Medulla oblongata (tissue), 1 donor: Measurements from ENCODE around the gene SLC7A7.
"Not testable (repeated sequence)": the region's sequence is repeated elsewhere in the genome, so short reads cannot be mapped to it uniquely, and the experiment has no call there.

ENCODE experiments used
- DNase-seq: peaks from one replicate; pipeline ENCODE4 v3.0.0-alpha.2; 2015; ENCODE audit errors: extremely low spot score

Gene SLC7A7

DNA sequence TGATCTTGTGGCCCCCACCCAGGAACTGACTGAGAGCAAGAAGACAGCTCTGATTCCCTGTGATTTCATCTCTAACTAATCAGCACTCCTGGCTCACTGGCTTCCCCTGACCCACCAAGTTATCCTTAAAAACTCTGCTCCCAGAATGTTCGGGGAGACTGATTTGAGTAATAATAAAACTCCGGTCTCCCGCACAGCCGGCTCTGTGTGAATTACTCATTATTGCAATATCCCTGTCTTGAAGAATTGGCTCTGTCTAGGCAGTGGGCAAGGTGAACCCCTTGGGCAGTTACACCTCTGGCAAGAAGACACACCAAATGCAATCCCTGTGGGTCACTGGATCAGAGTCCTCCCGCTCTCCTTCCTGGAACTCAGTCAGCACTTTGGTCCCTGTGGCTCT, 21.3 kb downstream of the SLC7A7 start:
- DNase-seq, result no peak

DNA sequence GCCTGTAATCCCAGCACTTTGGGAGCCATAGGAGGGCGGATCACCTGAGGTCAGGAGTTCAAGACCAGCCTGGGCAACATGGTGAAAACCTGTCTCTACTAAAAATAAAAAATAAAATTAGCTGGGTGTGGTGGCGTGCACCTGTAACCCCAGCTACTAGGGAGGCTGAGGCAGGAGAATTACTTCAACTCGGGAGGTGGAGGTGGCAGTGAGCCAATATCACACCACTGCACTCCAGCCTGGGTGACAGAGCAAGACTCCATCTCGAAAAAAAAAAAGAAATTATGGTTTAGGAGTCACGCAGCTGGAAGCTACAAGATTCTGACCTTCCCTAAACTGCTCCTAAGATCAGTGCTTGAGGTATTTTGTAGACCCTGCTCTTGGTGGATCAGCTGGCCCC, 21.7 kb downstream of the SLC7A7 start:
- DNase-seq, result not testable (repeated sequence)

DNA sequence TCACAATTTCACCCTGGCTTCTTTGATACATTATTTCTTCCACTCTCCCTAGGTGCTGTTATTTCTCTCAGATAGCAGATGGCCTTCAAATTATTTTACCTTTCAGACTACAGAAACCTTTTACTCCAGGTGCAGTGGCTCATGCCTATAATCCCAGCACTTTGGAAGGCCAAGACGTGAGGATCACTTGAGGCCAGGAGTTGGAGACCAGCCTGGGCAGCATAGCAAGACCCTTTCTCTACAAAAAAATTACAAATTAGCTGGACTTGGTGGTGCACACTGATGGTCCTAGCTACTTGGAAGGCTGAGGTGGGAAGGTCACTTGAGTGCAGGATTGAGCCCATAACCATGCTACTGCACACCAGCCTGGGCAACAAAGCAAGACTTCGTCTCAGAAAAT, 23.1 kb downstream of the SLC7A7 start:
- DNase-seq, result no peak

DNA sequence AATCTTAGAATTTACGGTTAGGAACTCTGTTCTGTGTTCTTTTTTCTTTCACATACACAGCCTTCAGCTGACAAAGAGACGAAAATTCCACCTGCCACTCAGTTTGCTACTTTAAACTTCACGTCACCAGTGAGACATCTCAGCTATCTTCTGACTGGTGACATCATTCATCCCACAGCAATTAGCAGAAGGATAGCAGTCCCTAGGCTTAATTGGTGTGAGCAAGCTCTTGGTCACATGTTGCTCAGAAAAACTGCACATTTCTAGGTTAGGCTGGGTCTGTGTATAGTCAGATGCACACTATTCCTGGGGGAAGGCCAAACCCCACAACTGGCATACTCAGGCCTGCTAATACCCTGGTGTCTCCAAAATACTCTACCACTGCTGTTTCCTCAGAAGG, 23.9 kb downstream of the SLC7A7 start:
- no peak for DNase-seq

DNA sequence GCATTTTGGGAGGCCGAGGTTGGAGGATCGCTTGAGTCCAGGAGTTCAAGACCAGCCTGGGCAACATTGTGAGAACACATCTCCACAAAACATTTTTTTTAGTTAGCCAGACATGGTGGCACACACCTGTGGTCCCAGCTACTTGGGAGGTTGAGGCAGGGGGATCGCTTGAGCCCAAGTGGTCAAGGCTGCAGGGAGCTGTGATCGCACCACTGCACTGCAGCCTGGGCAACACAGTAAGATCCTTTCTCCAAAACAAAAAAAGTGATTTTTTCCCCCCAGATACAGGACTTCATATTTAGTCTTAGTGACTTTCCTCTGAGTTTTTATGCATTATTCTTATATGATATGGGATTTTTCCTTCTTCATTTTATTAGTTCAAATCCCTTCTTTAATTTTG, 28.6 kb downstream of the SLC7A7 start:
- DNase-seq, result no peak

DNA sequence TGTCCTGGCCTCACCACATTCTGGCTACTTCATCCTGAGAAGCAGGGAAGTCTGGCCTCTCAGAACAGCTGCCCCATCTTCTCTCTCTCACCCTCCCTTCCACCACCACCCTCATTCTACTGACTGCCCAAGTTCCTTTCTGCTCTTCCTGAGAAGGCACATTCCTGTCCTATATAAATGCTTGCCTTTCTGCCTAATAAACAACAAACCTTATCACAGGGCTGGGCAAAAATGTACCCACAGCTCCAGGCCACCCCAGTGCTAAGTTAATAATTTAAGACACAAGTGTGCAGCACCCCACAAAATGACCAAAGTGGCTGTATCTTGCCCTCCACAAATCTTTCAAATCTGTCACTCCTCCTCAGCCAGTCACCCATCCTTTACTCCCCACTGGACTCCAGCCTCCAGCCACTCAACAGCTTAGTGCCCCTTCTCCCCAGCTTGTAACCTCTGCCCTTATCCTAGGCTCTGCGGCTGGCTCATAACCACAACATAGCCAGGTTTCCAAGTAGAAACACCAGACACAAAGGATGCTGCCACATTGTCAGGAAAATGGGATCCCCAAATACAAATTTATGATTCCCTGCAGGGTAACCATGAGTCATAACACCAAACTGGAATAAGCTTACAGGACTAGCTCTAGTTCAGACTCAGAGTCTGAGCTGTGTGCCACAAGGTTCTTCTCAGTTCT, 33.8 kb downstream of the SLC7A7 start:
- no peak for DNase-seq

DNA sequence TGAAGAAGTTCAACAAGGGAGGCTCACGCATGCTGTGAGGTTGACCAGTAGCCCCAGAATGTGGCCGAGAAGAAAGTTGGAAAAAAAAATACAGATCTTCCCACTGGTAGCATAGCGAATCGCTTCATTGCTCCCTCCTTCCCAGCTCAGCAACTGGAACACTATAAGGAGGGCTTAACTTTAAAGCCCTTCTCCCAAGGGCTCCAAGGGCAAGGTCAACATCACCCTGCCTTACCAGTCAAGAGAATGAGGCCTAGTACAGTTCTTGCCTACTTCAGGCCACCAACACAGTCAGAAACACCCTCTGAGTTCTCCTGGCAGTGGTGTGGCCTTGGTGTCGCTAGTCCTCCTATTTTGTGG, 34.3 kb downstream of the SLC7A7 start:
- no peak for DNase-seq

DNA sequence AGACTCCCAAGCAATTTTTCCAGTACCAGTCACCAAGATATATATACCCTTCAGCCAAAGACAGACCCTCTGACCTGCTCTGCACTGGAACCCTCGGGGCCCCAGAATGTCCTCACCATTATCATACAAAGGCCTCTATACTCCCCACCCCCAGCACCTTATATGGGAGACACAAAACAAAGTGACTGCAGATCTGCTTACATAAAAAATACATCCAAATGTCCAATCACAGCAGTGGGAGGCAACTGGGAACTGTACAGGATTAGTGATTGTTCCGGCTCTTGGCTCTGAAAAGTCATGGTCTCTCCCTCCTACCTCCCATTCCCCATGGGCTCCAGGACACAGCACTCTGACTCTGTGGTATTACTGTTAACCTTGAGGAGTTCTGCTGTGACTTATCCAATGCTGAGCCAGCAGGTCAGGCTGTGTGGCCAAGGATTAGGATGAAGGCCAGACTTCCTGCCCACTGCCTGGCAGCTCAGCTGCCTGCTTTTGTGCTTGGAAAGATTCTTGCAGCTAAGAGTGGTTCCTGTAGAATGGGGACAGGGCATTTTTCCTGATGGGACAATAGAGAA, 35.0 kb downstream of the SLC7A7 start:
- DNase-seq, result peak; percentile 42

DNA sequence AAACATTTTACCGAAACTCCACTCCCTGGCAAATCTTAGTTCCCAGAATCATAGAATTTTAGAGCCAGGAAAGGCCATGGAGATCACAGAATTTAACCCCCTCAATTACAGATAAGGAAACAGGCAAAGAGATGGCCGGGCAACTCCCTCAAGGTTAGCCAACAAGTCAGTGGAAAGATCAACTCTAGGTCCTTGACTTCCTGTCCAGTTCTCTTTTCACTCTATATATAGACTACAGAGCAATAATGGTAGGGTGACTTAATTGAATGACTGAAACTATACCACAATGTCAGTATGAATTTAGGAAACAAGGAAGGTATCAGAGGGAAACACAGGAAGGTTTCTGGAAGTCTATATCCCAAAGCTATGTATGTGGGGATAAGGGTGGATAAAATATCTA, 37.2 kb downstream of the SLC7A7 start:
- DNase-seq, result no peak

DNA sequence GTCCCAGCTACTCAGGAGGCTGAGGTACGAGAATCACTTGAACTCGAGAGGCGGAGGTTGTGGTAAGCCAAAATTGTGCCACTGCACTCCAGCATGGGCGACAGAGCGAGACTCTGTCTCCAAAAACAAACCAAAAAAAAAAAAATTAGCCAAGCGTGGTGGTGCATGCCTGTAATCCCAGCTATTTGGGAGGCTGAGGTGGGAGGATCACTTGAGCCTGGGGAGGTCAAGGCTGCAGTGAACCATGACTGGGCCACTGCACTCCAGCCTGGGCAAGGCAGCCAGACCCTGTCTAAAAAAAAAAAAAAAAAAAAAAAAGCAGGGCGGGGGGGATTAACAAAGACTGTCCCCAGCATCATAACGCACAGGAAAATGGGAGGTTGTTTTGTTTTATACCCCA, 38.4 kb downstream of the SLC7A7 start:
- DNase-seq, result not testable (repeated sequence)

DNA sequence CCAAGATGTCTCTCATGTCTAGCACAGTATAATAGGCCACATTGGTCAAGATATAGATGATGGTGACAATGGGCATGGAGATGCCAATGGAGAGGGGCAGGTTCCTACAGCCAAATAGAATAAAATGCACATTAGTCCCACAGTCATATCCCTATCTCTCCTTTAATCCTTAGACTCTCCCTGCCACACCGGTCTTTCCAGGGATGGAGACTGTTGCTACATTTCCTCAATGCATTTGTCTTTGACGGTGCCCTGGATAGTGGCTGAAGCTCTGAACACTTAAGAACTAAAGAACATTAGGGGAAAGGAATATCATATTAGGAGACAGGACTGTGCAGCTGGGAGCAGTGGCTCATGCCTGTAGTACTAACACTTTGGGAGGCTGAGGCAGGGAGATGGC, 39.0 kb downstream of the SLC7A7 start:
- DNase-seq, result no peak

DNA sequence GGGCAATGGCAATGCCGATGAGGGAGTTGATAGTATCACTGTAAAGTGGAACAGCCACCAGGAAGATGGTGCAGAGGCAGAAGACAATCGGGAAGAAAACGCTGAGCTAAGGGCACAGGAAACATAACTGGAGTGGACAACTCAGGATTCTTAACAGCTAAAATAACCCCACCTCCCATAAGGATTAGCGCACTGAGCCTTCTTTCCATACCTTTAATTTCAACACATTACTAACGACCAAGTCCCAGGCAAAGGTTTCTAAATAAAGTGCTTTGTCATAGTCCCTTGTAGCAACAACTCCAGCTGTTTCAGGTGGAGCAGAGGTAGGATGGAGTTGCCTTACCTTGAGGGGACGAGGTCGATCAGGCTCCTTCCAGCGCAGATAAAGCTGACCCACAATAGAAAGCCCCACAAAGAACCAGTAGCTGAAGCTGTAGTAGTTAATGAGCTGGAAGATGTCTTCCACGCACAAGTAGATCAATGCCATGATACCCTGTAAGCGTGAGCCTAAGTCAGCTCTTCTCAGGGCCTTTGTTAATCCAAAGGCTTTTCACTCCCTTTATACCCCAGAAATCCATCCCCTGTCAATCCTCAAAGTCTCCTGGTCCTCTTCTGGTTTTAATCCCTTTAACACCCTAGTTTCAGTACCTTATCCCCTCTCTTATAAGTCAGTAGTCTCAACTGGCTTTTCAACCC, 41.1 kb downstream of the SLC7A7 start:
- DNase-seq, result no peak

DNA sequence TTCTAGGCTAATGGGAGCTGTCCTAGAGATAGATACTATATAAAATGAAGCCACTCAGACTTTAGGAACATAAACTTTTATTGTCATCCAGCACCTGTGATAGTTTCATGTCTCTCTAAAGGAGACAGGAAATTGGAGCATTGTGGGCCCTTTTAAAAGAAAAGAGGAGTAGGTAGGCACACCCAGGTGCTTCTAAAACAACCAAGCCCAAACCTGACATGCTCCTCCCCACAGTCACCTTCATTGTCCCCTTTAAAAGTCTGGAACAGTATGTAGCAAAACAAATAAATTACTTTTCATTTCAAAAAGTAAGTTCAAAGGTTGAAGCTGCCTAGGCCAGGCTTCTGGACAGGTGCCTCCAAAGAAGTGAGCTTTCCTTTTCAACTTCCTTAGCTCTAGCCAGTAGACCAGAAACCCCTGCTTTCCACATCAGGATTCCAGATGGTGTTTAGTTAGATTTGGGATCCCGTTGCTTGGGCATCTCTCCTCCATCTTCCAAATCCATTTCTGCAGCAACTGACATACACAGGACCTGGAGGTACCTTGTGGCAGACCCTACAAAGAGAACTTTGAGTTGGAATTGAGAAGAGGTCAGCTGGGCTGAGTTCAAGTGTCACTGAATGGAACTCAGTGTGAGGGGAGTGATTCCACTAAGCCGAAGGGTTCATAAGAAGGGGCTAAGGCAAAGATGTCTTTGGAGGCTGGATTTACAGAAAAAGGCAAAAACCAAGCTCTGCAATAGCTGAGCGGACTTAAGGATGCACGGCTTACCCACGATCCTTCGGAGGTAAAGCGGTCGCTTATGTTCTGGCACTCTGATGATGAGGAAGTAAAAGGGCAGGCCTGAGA, 41.8 kb downstream of the SLC7A7 start:
- no peak for DNase-seq

DNA sequence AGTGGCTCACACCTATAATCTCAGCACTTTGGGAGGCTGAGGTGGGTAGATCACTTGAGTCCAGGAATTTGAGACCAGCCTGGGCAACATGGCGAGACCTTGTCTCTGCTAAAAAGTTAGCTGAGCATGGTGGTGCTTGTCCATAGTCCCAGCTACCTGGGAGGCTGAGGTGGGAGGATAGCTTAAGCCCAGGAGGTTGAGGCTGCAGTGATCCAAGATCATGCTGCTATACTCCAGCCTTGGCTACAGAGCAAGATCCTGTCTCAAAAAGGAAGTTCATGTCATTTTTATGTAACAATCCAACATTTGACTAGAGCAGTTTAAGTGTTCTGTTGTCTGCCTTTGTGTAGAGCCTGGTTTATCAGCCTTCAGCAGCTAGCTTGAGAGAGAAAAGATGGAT, 42.5 kb downstream of the SLC7A7 start:
- no peak for DNase-seq

DNA sequence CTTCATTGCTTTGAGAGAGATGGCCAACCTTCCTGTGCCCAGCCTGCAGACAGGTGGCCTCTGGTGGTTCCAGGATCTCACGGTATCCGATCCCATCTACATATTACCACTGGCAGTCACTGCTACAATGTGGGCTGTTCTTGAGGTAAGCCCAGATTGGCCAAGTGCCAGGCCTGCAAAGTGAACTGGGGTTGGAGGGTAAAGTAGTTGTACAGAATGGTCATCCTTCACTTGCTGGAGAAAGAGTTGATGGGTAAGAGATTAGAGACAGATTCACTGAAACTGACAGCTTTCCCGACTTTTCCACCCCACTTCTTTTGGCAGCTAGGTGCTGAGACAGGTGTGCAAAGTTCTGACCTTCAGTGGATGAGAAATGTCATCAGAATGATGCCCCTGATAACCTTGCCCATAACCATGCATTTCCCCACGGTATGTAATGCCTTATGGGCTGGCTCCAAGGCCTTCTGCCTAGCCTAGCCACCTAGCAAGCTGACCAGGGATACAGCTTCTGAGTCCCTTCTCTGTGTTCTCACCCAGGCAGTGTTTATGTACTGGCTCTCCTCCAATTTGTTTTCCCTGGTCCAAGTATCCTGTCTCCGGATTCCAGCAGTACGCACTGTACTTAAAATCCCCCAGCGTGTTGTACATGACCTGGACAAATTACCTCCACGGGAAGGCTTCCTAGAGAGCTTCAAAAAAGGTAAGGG, 44.6 kb downstream of the SLC7A7 start:
- DNase-seq, result no peak

DNA sequence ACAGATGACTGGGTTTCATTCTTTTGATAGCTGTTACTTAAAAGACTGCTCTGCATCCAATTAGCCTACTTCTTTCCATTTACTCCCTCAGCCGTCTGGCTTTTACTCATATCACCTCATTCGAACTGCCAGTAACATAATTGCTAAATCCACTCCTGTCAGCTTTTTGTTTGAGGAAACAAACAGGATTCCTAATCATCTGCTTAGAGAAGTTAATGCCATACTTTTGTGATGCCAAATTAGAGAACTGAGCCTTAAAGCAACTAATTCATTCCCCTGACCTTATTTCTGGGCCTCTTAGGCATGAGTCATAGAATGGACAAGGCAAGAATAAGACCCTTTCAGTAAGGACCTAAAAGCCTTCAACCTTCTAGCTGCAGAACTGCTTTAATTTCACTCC, 45.9 kb downstream of the SLC7A7 start:
- DNase-seq, result no peak

DNA sequence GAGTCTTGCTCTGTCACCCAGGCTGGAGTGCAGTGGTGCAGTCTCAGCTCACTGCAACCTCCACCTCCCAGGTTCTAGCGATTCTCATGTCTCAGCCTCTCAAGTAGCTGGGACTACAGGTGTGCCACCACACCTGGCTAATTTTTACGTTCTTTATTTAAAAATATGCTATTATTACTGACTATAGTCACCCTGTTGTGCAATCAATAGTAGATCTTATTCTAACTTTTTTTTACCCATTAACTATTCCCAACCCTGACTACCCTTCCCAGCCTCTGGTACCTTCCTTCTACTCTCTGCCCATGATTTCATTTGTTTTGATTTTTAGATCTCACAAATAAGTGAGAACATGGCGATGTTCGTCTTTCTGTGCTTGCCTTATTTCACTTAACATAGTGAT, 46.3 kb downstream of the SLC7A7 start:
- no peak for DNase-seq

DNA sequence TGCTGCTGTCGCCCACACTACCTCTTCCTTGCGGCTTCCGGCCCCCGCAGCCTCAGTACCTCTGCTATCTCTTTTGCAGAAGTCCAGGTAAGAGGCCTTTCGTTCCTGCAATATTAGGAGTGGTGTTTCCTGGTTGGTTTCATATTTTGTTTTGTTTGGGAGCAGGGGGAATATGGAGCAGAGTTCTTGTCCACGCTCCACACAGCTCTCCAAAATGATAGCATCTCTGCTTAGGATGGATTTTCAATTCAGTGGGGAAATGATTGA, 48.0 kb downstream of the SLC7A7 start:
- DNase-seq, result no peak

DNA sequence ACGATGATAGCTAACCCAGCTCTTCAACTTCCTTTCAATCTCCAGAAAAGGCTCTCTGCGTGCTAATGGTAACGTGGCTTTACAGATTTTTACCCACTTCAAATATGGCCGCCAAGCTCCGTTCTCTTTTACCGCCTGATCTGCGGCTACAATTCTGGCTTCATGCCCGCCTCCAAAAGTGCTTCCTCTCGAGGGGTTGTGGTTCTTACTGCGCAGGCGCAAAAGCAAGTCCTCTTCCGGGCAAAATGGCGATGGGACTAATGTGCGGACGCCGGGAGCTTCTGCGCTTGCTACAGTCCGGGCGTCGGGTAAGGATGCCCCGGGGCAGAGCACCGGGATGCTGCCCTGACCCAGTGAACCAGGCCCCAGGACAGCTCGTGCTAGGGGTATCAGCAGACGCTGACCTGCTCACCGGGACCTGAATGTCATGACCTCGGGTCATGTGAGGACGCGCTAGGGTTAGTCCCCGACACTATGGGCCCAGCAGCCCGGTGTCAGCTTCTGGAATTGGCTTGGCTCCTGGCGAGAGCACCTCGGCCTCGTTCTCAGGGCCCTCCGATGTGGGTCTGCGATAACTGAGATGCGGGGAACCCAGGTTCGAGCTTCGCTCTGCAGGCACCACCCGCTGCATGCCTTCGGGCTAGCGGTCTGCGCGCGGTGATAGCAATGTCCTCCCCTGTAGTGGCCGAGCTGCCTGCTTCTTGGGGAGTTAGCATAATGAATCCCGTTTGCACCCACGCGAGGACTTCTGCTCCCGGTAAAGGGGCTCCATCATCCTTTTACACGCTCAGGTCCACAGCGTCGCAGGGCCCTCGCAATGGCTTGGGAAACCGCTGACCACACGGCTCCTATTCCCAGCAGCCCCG, 48.5 kb downstream of the SLC7A7 start, which contains the start of gene OXA1L:
TSS of gene OXA1L (plus strand) at position 232 of the 866 bp plus-strand sequence. CDS start at position 246, 14 bp downstream.
- DNase-seq, result peak; percentile 98

DNA sequence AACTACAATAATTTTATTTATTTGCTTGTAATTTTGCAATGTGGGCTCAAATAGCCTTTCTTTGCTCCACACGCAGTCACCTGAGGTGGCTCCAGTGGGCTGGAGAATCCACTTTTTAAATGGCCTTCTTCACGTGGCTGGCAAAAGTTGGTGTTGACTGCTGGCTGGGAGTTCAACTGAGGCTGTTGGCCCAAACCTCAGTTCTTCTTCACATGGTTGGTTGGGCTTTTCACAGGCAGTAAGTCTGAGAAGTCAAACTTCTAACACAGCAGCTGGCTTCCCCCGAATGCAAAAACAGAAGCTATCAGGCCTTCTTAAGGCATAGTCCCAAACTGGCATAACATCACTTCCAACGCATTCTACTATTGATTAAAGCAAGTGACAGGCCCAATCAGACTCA, 50.9 kb downstream of the SLC7A7 start:
- no peak for DNase-seq

DNA sequence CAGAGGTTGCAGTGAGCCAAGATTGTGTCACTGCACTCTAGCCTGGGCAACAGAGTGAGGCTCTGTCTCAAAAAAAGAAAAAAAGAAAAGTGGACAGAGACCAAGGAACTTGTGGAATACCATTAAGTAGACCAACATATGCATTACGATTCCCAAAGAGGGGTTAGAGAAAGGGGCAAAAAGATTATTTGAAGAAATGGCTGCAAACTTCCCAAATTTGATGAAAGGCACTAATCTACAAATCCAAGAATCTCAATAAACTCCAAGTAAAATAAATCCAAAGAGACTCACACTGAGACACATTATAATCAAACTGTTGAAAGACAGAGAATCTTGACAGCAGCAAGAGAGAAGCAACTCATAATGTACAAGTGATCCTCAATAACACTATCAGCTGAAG, 53.5 kb downstream of the SLC7A7 start:
- DNase-seq, result no peak
